ENCODE results near the gene MEGF8. TPM values are rescaled to one million over a fixed set of nuclear protein-coding genes. Genes with fewer than 3 reads are reported as not detected.

Gene MEGF8
- total and polyA plus RNA-seq, 4 donors, result 1.2 to 13.7 (median 9.4) TPM

GRCh38 chr19:42290136-42290522 is 35.3 kb upstream of the MEGF8 start:
- WGBS, result 91% methylated on average over 13 of the region's 13 CpGs
- H3K27ac ChIP-seq (ENCODE audit: low read depth in 1 of 2, low read length in 2 of 2), result no peak overlapping the region

GRCh38 chr19:42290523-42291434 is 34.7 kb upstream of the MEGF8 start:
- H3K27ac ChIP-seq (ENCODE audit: low read depth in 1 of 2, low read length in 2 of 2), result no peak overlapping the region

More at GRCh38 chr19:42290136-42290522, 35.3 kb upstream of the MEGF8 start:
- no peak for DNase-seq (ENCODE audit: low spot score)
- H3K9me3 ChIP-seq (ENCODE audit: control insufficient read depth in 4 of 4, low read length in 3 of 4), result no peaks in the 10 kb centered on the region
- no peak overlapping the region for H3K4me3 ChIP-seq (ENCODE audit: low read depth in 1 of 3, low read length in 3 of 3)
- H3K9ac ChIP-seq (ENCODE audit: low read depth in 1 of 2, low read length in 2 of 2), result no peak overlapping the region
- peaks cover 4 to 13% (median 12%) of the 10 kb centered on the region in 4 donors for H3K4me1 ChIP-seq (ENCODE audit: control insufficient read depth in 4 of 4, insufficient read depth in 4 of 4, low read length in 3 of 4)
- TF ChIP-seq GABPA (IDR thresholded peaks at IDR 0.05 in 1 of 2, conservative IDR thresholded peaks at IDR 0.05 in 1 of 2), result no peak
- no peak for TF ChIP-seq MAX (IDR thresholded peaks at IDR 0.05)
- no peak for TF ChIP-seq YY1 (IDR thresholded peaks at IDR 0.05)
- TF ChIP-seq ATF3 (IDR thresholded peaks at IDR 0.05), result no peak
- no peak for TF ChIP-seq ZBTB33 (IDR thresholded peaks at IDR 0.05)
- no peak for TF ChIP-seq HNF4A (conservative IDR thresholded peaks at IDR 0.05)
- TF ChIP-seq HNF4G (IDR thresholded peaks at IDR 0.05), result no peak
- TF ChIP-seq FOXA1 (IDR thresholded peaks at IDR 0.05), result no peak
- H3K36me3 ChIP-seq (ENCODE audit: control insufficient read depth in 4 of 4, insufficient read depth in 3 of 4, low read depth in 1 of 4, low read length in 3 of 4), result peaks cover 28 to 80% (median 44%) of the 10 kb centered on the region in 4 donors
- no peaks in the 10 kb centered on the region for H3K27me3 ChIP-seq (ENCODE audit: control insufficient read depth in 4 of 4, insufficient read depth in 4 of 4, low read length in 3 of 4)

More at GRCh38 chr19:42290523-42291434, 34.7 kb upstream of the MEGF8 start:
- H3K4me1 ChIP-seq (ENCODE audit: control insufficient read depth in 4 of 4, insufficient read depth in 4 of 4, low read length in 3 of 4), result peaks cover 2 to 6% (median 5%) of the 10 kb centered on the region in 4 donors
- DNase-seq (ENCODE audit: low spot score), result no peak
- H3K4me3 ChIP-seq (ENCODE audit: low read depth in 1 of 3, low read length in 3 of 3), result no peak overlapping the region
- 92% methylated on average over 31 of the region's 31 CpGs for WGBS
- peak; percentile 25 for TF ChIP-seq CTCF (IDR thresholded peaks at IDR 0.05; ENCODE audit: low read depth, low read length, missing input control)
- TF ChIP-seq RAD21 (IDR thresholded peaks at IDR 0.05), result peak in 1 of 2 donors; percentile 44
- no peak for TF ChIP-seq TAF1 (conservative IDR thresholded peaks at IDR 0.05)
- peaks cover 28 to 80% (median 44%) of the 10 kb centered on the region in 4 donors for H3K36me3 ChIP-seq (ENCODE audit: control insufficient read depth in 4 of 4, insufficient read depth in 3 of 4, low read depth in 1 of 4, low read length in 3 of 4)
- no peaks in the 10 kb centered on the region for H3K27me3 ChIP-seq (ENCODE audit: control insufficient read depth in 4 of 4, insufficient read depth in 4 of 4, low read length in 3 of 4)
- no peak overlapping the region for H3K9ac ChIP-seq (ENCODE audit: low read depth in 1 of 2, low read length in 2 of 2)
- no peaks in the 10 kb centered on the region for H3K9me3 ChIP-seq (ENCODE audit: control insufficient read depth in 4 of 4, low read length in 3 of 4)

Data from liver (tissue), 9 donors.